ENCODE results near the gene GET4.
"Not testable (repeated sequence)": the region's sequence is repeated elsewhere in the genome, so short reads cannot be mapped to it uniquely, and the experiment has no call there.

GET4 gene

GRCh38 chr7:930975-931758, 54.8 kb downstream of the GET4 start:
- no peak for DNase-seq

GRCh38 chr7:931871-932650, 55.7 kb downstream of the GET4 start:
- DNase-seq: no peak

- DNase-seq: no peak
Observed at GRCh38 chr7:932651-932975, 56.3 kb downstream of the GET4 start.

GRCh38 chr7:934469-935163, 58.3 kb downstream of the GET4 start:
- no peak for DNase-seq

- no peak for DNase-seq
Observed at GRCh38 chr7:935164-935873, 59.0 kb downstream of the GET4 start.

GRCh38 chr7:935874-936385, 59.6 kb downstream of the GET4 start:
- DNase-seq: no peak

GRCh38 chr7:936386-937054, 60.2 kb downstream of the GET4 start:
- DNase-seq: no peak

- DNase-seq: no peak
Observed at GRCh38 chr7:937856-938484, 61.6 kb downstream of the GET4 start.

- DNase-seq: no peak
Observed at GRCh38 chr7:938546-939185, 62.3 kb downstream of the GET4 start.

GRCh38 chr7:939843-940242, 63.5 kb downstream of the GET4 start:
- no peak for DNase-seq

GRCh38 chr7:940599-941408, 64.5 kb downstream of the GET4 start:
- no peak for DNase-seq

GRCh38 chr7:943793-944192, 67.4 kb downstream of the GET4 start:
- not testable (repeated sequence) for DNase-seq

- DNase-seq: no peak
Observed at GRCh38 chr7:944744-945143, 68.4 kb downstream of the GET4 start.

GRCh38 chr7:945147-945555, 68.8 kb downstream of the GET4 start:
- DNase-seq: no peak

GRCh38 chr7:945556-946255, 69.4 kb downstream of the GET4 start:
- no peak for DNase-seq
